Hematopoietic multipotent progenitor cell treated with erythropoietin and hydrocortisone succinate and interleukin-3 and kit ligand, for 8 days (in vitro differentiated cells): Measurements from ENCODE around the gene HIGD1C.
"Not testable (repeated sequence)": the region's sequence is repeated elsewhere in the genome, so short reads cannot be mapped to it uniquely, and the experiment has no call there.

ENCODE experiments used
- DNase-seq: peaks from one replicate; pipeline ENCODE4 v3.0.0-alpha.2; 2015

The HIGD1C gene

GRCh38 chr12:50934371-50934851 is 17.9 kb upstream of the HIGD1C start:
- peak; percentile 8 for DNase-seq

GRCh38 chr12:50934981-50935807 is 17.1 kb upstream of the HIGD1C start:
- no peak for DNase-seq

GRCh38 chr12:50936821-50937530 is 15.4 kb upstream of the HIGD1C start:
- DNase-seq = peak; percentile 84

- no peak for DNase-seq
Measured at GRCh38 chr12:50937653-50938052, 14.7 kb upstream of the HIGD1C start.

- no peak for DNase-seq
Measured at GRCh38 chr12:50947933-50948626, 4.3 kb upstream of the HIGD1C start.

- no peak for DNase-seq
Measured at GRCh38 chr12:50948798-50949197, 3.5 kb upstream of the HIGD1C start.

- no peak for DNase-seq
Measured at GRCh38 chr12:50949801-50950302, 2.5 kb upstream of the HIGD1C start.

GRCh38 chr12:50951112-50951511 is 1.2 kb upstream of the HIGD1C start:
- no peak for DNase-seq

- no peak for DNase-seq
Measured at GRCh38 chr12:50953047-50953446, 703 bp downstream of the HIGD1C start.

- not testable (repeated sequence) for DNase-seq
Measured at GRCh38 chr12:50954789-50955188, 2.4 kb downstream of the HIGD1C start.

GRCh38 chr12:50955288-50955687 is 2.9 kb downstream of the HIGD1C start:
- no peak for DNase-seq

GRCh38 chr12:50955697-50956096 is 3.4 kb downstream of the HIGD1C start:
- DNase-seq = no peak

GRCh38 chr12:50960130-50960529 is 7.8 kb downstream of the HIGD1C start:
- DNase-seq = no peak

GRCh38 chr12:50961708-50962107 is 9.4 kb downstream of the HIGD1C start:
- DNase-seq = no peak

GRCh38 chr12:50964432-50964831 is 12.1 kb downstream of the HIGD1C start:
- no peak for DNase-seq

GRCh38 chr12:50971946-50972345 is 19.6 kb downstream of the HIGD1C start:
- no peak for DNase-seq

GRCh38 chr12:50979369-50980052 is 27.2 kb downstream of the HIGD1C start:
- no peak for DNase-seq

GRCh38 chr12:50980545-50980944 is 28.2 kb downstream of the HIGD1C start:
- DNase-seq = no peak

- DNase-seq = no peak
Measured at GRCh38 chr12:50981319-50982239, 29.2 kb downstream of the HIGD1C start.

GRCh38 chr12:50984586-50985298 is 32.4 kb downstream of the HIGD1C start:
- no peak for DNase-seq

GRCh38 chr12:50985322-50985721 is 33.0 kb downstream of the HIGD1C start:
- DNase-seq = no peak
